Hair follicular keratinocyte (primary cell): ENCODE measurements around the gene RNF133. TPM values are rescaled to one million over a fixed set of nuclear protein-coding genes. Genes with fewer than 3 reads are reported as not detected.

Experiments
- total RNA-seq: library from RNA; depleted of rRNA; stranded (reverse); fragments of >200 nt; gene quantifications from 2 replicates; pipeline ENCODE4 v1.2.3, GENCODE V29; 2015

Gene RNF133
- not detected in 2 replicates for total RNA-seq

GRCh38 chr7:122699017-122699416, at the start of gene RNF133:
TSS of gene RNF133 (minus strand) at chr7:122699117. CDS start at chr7:122698918, 199 bp downstream.

GRCh38 chr7:122702872-122703510, 4.1 kb upstream of the RNF133 start, which contains the start of gene RNF148:
TSS of gene RNF148 (minus strand) at chr7:122702922. CDS start at chr7:122702750, 172 bp downstream.

Other genes starting within 250 kb of the RNF133 start
- gene RNF148, start 3.8 kb upstream of the RNF133 start, total RNA-seq, result not detected in 2 replicates
- 1.1 and 3.4 TPM in 2 replicates for gene CADPS2, start 187.3 kb upstream of the RNF133 start, total RNA-seq